GM12872 (cell line): Measurements from ENCODE around the gene HAUS8.
A peak's percentile ranks its signal among the peaks of the same experiment; 100 is the strongest.

Experiments
- TF ChIP-seq, protein P1 (sequence below): IDR thresholded peaks from 3 replicates; pipeline ENCODE4 v1.5.1; 2011; ENCODE audit warnings: low read depth, mild to moderate bottlenecking, low read length, moderate library complexity; ENCODE audit not compliant: insufficient read depth

Gene HAUS8

DNA sequence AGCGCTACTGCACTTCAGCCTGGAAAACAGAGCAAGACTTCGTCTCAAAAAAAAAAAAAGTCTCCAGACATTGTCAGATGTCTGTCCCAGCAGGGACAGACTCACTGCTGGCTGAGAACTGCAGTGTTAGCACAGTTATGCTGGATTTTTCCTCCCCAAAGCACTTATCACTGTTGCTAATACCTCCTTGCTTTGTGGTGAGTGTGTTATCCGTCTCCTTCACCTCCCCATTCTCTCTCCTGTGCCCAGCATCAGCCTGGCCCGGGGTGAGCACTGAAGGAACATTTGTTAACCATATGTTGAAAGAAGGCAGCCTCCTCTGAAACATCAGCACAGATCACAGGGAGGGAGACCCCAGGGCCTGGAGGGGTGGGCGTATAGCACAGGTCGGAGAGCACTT, 11.6 kb upstream of the HAUS8 start:
- TF ChIP-seq, protein P1, sequence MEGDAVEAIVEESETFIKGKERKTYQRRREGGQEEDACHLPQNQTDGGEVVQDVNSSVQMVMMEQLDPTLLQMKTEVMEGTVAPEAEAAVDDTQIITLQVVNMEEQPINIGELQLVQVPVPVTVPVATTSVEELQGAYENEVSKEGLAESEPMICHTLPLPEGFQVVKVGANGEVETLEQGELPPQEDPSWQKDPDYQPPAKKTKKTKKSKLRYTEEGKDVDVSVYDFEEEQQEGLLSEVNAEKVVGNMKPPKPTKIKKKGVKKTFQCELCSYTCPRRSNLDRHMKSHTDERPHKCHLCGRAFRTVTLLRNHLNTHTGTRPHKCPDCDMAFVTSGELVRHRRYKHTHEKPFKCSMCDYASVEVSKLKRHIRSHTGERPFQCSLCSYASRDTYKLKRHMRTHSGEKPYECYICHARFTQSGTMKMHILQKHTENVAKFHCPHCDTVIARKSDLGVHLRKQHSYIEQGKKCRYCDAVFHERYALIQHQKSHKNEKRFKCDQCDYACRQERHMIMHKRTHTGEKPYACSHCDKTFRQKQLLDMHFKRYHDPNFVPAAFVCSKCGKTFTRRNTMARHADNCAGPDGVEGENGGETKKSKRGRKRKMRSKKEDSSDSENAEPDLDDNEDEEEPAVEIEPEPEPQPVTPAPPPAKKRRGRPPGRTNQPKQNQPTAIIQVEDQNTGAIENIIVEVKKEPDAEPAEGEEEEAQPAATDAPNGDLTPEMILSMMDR: no peak

DNA sequence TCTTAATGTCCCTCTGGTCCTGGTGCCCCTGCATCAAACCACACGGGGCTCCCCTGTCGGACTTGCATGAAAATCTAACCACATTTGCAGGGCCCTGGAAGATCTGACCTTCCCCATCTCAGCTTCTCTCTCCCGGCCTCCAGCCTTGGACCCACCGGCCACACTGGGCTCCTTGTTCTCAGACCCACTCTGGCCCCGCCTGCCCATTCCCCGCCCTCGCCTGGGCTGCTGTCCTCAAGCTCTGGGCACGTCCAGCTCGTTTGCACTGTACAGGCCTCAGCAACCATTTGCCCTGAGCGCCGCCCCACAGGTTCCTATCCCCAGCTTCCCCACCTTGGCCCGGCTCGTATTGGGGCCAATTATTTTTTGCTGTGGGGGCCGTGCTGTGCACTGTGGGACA, 10.9 kb upstream of the HAUS8 start:
- TF ChIP-seq, protein P1: no peak

DNA sequence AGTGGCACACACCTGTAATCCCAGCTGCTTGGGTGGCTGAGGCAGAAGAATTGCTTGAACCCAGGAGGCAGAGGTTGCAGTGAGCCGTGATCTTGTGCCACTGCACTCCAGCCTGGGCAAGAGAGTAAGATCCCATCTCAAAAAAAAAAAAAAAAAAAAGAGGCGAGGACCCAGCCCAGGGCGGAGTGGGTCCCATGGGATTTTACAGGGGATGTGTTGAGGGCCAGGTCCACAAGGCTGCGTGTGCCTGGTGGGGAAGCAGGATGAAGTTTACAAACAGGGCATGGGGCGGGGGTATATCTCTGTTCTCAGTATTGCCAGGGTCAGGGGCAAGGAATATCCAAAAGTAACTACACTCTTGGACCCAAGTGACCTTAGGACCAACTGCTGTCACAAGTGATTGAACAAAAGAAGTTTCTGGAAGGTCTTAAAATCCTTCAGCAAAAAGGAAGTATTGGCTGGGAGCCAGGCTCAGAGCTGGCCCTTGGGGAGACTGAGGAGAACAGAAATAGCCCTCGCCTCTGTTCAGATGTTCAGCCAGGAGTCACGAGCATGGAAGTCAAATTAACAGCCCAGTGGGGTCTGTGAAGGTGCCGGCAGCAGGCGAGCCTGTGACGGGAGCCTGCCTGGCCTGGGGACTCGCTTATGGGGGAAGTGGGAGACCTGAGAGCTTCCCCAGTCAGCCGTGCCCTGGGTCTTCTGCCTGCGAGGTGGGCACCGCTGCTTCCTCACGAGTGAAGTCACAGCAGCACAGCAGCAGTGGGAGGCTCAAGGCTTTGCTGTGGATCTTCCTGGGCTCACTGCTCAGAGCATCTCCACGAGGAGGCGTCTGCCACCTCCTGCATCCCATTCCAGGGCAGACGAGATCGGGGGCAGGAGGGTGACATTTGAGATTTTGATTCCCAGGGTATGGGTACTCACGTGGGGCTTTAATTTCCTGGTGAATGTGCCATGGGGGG, 6.7 kb upstream of the HAUS8 start:
- TF ChIP-seq, protein P1: no peak

DNA sequence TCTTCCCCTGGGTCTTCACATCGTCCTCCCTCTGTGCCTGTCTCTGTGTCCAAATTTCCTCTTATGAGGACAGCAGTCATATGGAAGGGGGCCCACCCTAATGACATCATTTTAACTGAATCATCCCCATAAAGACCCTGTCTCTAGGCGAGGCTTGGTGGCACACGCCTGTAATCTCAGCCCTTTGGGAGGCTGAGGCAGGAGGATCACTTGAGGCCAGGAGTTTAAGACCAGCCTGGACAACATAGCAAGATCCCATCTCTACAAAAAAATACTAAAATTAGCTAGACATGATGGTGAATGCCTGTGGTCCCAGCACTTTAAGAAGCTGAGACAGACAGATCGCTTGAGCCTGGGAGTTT, 5.2 kb upstream of the HAUS8 start:
- TF ChIP-seq, protein P1: no peak

DNA sequence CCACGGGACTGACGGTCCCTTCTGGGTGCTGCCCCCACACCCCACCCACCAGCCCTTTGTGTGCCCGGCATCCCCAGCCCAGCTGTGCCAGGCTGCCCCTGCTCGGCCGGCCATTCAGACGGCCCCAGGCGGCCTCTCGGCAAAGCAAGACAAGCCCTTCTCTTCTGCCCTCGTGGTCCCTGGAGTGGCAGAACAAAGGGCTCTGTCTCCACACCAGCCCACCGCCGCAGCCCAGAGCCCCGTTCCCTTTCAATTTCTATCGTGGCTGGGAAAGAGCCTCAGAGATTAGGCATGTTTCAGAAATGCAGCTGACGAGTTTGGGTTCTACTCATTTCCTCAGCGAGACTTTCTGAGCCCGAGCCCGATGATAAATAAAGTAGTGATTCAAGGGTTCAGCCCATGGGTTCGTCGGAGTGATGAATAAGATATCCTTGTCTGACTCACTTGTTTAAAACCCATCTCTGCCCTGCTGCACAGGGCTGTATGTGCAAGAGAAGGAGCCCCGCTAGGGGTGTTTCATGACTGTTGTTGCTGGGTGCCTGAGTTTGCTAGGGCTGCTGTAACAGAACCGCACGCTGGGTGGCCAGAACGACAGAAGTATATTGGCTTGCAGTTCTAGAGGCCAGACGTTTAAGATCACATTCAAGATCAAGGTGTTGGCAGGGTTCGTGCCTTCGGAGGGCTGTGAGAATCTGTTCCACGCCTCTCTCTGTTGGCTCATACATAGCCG, 4.6 kb upstream of the HAUS8 start:
- TF ChIP-seq, protein P1: peak; percentile 79

DNA sequence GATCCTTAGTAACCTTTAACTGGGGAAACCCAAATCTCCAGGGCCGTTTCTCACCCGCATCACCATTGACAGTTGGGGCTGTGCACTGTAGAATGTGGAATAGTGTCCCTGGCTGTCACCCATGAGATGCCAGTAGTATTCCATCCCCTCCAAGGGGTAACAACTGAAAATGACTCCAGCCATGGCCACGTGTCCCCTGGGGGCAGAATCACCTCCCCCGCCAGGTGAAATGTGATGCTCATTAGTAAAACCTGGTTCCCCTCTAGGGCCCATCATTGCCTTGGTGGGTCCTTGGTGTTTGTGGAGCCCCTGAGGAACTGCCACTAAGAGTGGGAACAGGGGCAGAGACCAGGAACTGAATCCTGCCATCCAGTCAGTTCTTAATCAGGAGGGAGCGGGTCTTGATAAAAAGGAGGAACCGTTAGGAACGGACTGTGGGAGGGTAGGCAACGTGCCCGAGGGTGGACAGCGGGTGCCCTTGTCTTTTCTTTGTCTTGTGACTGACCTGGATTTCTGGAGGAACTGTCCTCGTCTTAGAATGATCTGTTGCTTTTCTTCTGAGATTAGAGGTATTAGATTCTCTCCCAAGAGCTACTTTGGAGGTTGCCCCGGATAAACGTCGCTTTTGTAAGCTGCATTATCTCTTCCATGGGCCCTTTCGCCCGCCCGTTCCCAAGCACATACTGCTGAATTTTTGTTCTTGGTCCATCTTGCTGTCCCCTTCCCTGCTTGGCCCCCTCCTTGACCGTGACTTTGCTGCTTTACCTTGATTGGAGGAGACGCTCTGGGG, 3.9 kb upstream of the HAUS8 start:
- TF ChIP-seq, protein P1: no peak
